HepG2 (cell line): ENCODE results near the gene ARHGEF1.

ENCODE experiments used
- ARNT ChIP-seq: fragments of 450-650 bp; IDR thresholded peaks from 2 replicates; pipeline ENCODE4 v1.6.1; 2017
- EED ChIP-seq: sonication (generic); formaldehyde crosslinking; IDR thresholded peaks from 2 replicates; pipeline ENCODE4 v1.5.0; 2020; ENCODE audit warnings: mild to moderate bottlenecking, missing genetic modification reagents
- ETV6 ChIP-seq: sonication (generic); formaldehyde crosslinking; conservative IDR thresholded peaks from 2 replicates; pipeline ENCODE4 v1.4.0; 2020; ENCODE audit warnings: missing genetic modification reagents
- GTF2F1 ChIP-seq: fragments of 150-350 bp; IDR thresholded peaks from 2 replicates; pipeline ENCODE4 v1.6.1; 2014; ENCODE audit warnings: low read length
- MAZ ChIP-seq, 2 experiments: sonication (generic) in 1 of 2; formaldehyde crosslinking in 1 of 2; IDR thresholded peaks; 2 replicates each; pipeline versions ENCODE4 v1.5.0 to v1.6.1; 2012 to 2020; ENCODE audit warnings: low read depth in 2 of 2, mild to moderate bottlenecking in 2 of 2, borderline replicate concordance in 1 of 2, improper control_type of control experiment in 1 of 2, low read length in 1 of 2, missing genetic modification reagents in 1 of 2, moderate library complexity in 1 of 2
- NFYC ChIP-seq: IDR thresholded peaks from 2 replicates; pipeline ENCODE4 v1.6.1; 2016; ENCODE audit warnings: missing genetic modification reagents, missing compliant biosample characterization
- TBL1XR1 ChIP-seq: fragments of 150-350 bp; IDR thresholded peaks from 2 replicates; pipeline ENCODE4 v1.6.1; 2014; ENCODE audit warnings: borderline replicate concordance, low read length; ENCODE audit not compliant: partially characterized antibody
- ZNF20 ChIP-seq: sonication (generic); formaldehyde crosslinking; IDR thresholded peaks from 2 replicates; pipeline ENCODE4 v1.4.0; 2020; ENCODE audit warnings: mild to moderate bottlenecking, moderate library complexity, missing genetic modification reagents
- TF ChIP-seq, protein P1 (sequence below): sonication (generic); formaldehyde crosslinking; IDR thresholded peaks from 2 replicates; pipeline ENCODE4 v1.5.0; 2020; ENCODE audit warnings: mild to moderate bottlenecking, missing genetic modification reagents, moderate library complexity
- TF ChIP-seq, protein P2 (sequence below): sonication (generic); formaldehyde crosslinking; IDR thresholded peaks from 2 replicates; pipeline ENCODE4 v1.4.0; 2020; ENCODE audit warnings: missing genetic modification reagents, mild to moderate bottlenecking, borderline replicate concordance
- TF ChIP-seq, protein P3 (sequence below): sonication (generic); formaldehyde crosslinking; IDR thresholded peaks from 2 replicates; pipeline ENCODE4 v1.4.0; 2020; ENCODE audit warnings: missing genetic modification reagents

DNA sequence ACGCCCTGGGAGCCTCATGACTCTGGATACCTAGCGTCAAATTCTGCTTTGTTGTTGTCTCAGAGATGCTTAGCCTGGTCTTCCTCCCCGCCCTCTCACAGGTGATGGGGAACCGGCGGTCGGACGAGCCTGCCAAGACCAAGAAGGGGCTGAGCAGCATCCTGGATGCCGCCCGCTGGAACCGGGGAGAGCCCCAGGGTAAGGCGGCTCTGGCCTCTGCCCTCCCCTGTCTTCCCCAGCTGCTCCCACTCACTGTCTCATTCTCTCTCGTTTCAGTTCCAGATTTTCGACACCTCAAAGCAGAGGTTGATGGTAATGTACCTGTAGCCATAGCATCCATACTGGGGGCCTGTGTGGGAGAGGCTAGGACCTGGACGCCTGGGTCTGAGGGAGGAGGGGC is 11.4 kb downstream of the ARHGEF1 start:
- TF ChIP-seq, protein P1, sequence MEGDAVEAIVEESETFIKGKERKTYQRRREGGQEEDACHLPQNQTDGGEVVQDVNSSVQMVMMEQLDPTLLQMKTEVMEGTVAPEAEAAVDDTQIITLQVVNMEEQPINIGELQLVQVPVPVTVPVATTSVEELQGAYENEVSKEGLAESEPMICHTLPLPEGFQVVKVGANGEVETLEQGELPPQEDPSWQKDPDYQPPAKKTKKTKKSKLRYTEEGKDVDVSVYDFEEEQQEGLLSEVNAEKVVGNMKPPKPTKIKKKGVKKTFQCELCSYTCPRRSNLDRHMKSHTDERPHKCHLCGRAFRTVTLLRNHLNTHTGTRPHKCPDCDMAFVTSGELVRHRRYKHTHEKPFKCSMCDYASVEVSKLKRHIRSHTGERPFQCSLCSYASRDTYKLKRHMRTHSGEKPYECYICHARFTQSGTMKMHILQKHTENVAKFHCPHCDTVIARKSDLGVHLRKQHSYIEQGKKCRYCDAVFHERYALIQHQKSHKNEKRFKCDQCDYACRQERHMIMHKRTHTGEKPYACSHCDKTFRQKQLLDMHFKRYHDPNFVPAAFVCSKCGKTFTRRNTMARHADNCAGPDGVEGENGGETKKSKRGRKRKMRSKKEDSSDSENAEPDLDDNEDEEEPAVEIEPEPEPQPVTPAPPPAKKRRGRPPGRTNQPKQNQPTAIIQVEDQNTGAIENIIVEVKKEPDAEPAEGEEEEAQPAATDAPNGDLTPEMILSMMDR (CRISPR knock-in tag): no peak
- no peak for TF ChIP-seq ZNF20 (CRISPR knock-in tag)
- no peak for TF ChIP-seq ETV6 (CRISPR knock-in tag)
- no peak for TF ChIP-seq ARNT
- TF ChIP-seq, protein P2, sequence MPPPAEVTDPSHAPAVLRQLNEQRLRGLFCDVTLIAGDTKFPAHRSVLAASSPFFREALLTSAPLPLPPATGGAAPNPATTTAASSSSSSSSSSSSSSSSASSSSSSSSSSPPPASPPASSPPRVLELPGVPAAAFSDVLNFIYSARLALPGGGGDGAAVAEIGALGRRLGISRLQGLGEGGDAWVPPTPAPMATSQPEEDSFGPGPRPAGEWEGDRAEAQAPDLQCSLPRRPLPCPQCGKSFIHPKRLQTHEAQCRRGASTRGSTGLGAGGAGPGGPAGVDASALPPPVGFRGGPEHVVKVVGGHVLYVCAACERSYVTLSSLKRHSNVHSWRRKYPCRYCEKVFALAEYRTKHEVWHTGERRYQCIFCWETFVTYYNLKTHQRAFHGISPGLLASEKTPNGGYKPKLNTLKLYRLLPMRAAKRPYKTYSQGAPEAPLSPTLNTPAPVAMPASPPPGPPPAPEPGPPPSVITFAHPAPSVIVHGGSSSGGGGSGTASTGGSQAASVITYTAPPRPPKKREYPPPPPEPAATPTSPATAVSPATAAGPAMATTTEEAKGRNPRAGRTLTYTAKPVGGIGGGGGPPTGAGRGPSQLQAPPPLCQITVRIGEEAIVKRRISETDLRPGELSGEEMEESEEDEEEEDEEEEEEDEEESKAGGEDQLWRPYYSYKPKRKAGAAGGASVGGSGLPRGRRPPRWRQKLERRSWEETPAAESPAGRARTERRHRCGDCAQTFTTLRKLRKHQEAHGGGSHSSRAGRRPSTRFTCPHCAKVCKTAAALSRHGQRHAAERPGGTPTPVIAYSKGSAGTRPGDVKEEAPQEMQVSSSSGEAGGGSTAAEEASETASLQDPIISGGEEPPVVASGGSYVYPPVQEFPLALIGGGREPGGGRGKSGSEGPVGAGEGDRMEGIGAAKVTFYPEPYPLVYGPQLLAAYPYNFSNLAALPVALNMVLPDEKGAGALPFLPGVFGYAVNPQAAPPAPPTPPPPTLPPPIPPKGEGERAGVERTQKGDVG (CRISPR knock-in tag): no peak
- TF ChIP-seq, protein P3, sequence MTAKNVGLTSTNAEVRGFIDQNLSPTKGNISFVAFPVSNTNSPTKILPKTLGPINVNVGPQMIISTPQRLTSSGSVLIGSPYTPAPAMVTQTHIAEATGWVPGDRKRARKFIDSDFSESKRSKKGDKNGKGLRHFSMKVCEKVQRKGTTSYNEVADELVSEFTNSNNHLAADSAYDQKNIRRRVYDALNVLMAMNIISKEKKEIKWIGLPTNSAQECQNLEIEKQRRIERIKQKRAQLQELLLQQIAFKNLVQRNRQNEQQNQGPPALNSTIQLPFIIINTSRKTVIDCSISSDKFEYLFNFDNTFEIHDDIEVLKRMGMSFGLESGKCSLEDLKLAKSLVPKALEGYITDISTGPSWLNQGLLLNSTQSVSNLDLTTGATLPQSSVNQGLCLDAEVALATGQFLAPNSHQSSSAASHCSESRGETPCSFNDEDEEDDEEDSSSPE (CRISPR knock-in tag): no peak
- no peak for TF ChIP-seq GTF2F1
- no peak for TF ChIP-seq EED (CRISPR knock-in tag)
- TF ChIP-seq MAZ (IDR thresholded peaks at IDR 0.05; ENCODE audit: borderline replicate concordance, low read depth, low read length): no peak
- no peak for TF ChIP-seq MAZ (CRISPR knock-in tag; IDR thresholded peaks at IDR 0.05; ENCODE audit: low read depth)
- TF ChIP-seq TBL1XR1: no peak
- TF ChIP-seq NFYC (CRISPR knock-in tag): no peak
